Measurements from ENCODE around the gene MCF2L. TPM values are rescaled to one million over a fixed set of nuclear protein-coding genes. Genes with fewer than 3 reads are reported as not detected.

MCF2L gene
- total and polyA plus RNA-seq, 10 of the 15 experiments (the other 5 are each of a cell fraction or from before 2014, with no cell fraction given), result 0.06 to 1.1 (median 0.21) TPM; not detected in 2

- TF ChIP-seq NBN (IDR thresholded peaks at IDR 0.05) (no peak), YBX1 (IDR thresholded peaks at IDR 0.05) (no peak), MYC (IDR thresholded peaks at IDR 0.05; ENCODE audit: insufficient read depth, insufficient read length, insufficient replicate concordance, low read length, severe bottlenecking) (no peak), CEBPZ (IDR thresholded peaks at IDR 0.05; ENCODE audit: low read depth, low read length) (no peak)
These were observed 117.2 kb downstream of the MCF2L start (continued) for GRCh38 chr13:113086031-113086750.

- Histone ChIP-seq H3K79me2 (ENCODE audit: control insufficient read depth, insufficient read depth, low read length) (no peaks in the 10 kb centered on the region), H3K4me1 (ENCODE audit: control insufficient read depth, insufficient read depth, low read length) (no peaks in the 10 kb centered on the region), H3K9ac (ENCODE audit: control insufficient read depth, insufficient read depth, low read length) (no peak overlapping the region), H3K27me3 (replicated peaks in 1 of 2; ENCODE audit: control insufficient read depth in 2 of 2, insufficient read depth in 2 of 2, low read length in 1 of 2) (no peaks in the 10 kb centered on the region), H3K4me2 (ENCODE audit: control insufficient read depth, insufficient read depth) (no peak overlapping the region), H2AFZ (ENCODE audit: control insufficient read depth, low read depth, low read length) (no peak overlapping the region), H3K36me3 (ENCODE audit: control insufficient read depth in 2 of 2, insufficient read depth in 2 of 2, low read length in 1 of 2) (no peaks in the 10 kb centered on the region), H3K9me3 (replicated peaks; ENCODE audit: control insufficient read depth, insufficient read depth, low read length) (no peaks in the 10 kb centered on the region), H3K4me3 (no peak overlapping the region), H4K20me1 (ENCODE audit: control insufficient read depth, insufficient read depth) (no peaks in the 10 kb centered on the region), H3K27ac (ENCODE audit: control insufficient read depth, insufficient read depth) (no peak overlapping the region)
- ATAC-seq (no peak), DNase-seq (ENCODE audit: low read depth, low spot score) (no peak), FAIRE-seq (no peak)
- BruUV-seq (replicated peaks), result no TSS peak
- ChIA-PET SMC1A (ENCODE audit: uncharacterized antibody, unreplicated experiment) (no interaction called here), RAD21 (ENCODE audit: unreplicated experiment) (no interaction called here), CTCF (no interaction called here), POLR2A (no interaction called here)
- in situ Hi-C loops (cut with MboI), result no loop called here
- intact Hi-C loops (cut with micrococcal nuclease; ENCODE audit: unreplicated experiment), result no loop called here
- 54% methylated on average over 37 of the region's 39 CpGs for WGBS (ENCODE audit: insufficient coverage, insufficient replicate concordance, low lambda C conversion rate, missing lambda C conversion rate)
- TF ChIP-seq E4F1 (IDR thresholded peaks at IDR 0.05; ENCODE audit: borderline replicate concordance, partially characterized antibody) (no peak), NR2C2 (IDR thresholded peaks at IDR 0.05; ENCODE audit: borderline replicate concordance, control insufficient read depth, insufficient read length, low read depth) (no peak), KAT2A (conservative IDR thresholded peaks at IDR 0.05; ENCODE audit: control insufficient read depth, low read depth, low read length) (no peak), JUNB (IDR thresholded peaks at IDR 0.05) (no peak), SUZ12 (IDR thresholded peaks at IDR 0.05; ENCODE audit: unreplicated experiment) (no peak), PBX3 (IDR thresholded peaks at IDR 0.05; ENCODE audit: insufficient replicate concordance, low read depth, low read length) (no peak), SMAD1 (IDR thresholded peaks at IDR 0.05; ENCODE audit: low read depth, partially characterized antibody) (no peak), MXI1 (IDR thresholded peaks at IDR 0.05; ENCODE audit: low read depth, low read length) (no peak), EP300 (IDR thresholded peaks at IDR 0.05; ENCODE audit: borderline replicate concordance in 1 of 2, control insufficient read depth in 1 of 2, low read depth in 2 of 2, low read length in 2 of 2) (no peak)
These were observed 118.2 kb downstream of the MCF2L start for GRCh38 chr13:113086991-113087922.
